ENCODE results near the gene MIGA1. TPM values are rescaled to one million over a fixed set of nuclear protein-coding genes. Genes with fewer than 3 reads are reported as not detected.

The MIGA1 gene
- total and polyA plus RNA-seq, 2 of the 4 experiments (the other 2 are of a cell fraction), result 5.7 to 16.3 TPM

GRCh38 chr1:77768006-77768405, 11.4 kb upstream of the MIGA1 start:
- H2BK20ac ChIP-seq (ENCODE audit: low read depth, low read length), result no peak overlapping the region
- CTCF ChIA-PET, result interaction anchor here (0.6 to 1.7 kb wide), 3 partner anchors 9 to 77 kb away, joined by 3 to 4 read pairs (median 4); no protein-coding TSS in a partner anchor
- no peaks in the 10 kb centered on the region for H3K4me1 ChIP-seq (ENCODE audit: control insufficient read depth, insufficient read depth, low read length)
- no peak overlapping the region for H2BK5ac ChIP-seq (ENCODE audit: low read depth, low read length, poor library complexity, severe bottlenecking)
- no peak overlapping the region for H3K14ac ChIP-seq (replicated peaks; ENCODE audit: low read depth, low read length)
- no peaks in the 10 kb centered on the region for H3K79me1 ChIP-seq (ENCODE audit: low read depth in 1 of 2, low read length in 2 of 2)
- no peak overlapping the region for H2AK9ac ChIP-seq (replicated peaks; ENCODE audit: low read depth, low read length, poor library complexity)
- ATAC-seq (ENCODE audit: low read depth) (no peak), DNase-seq (no peak)
- 0 out of 2 replicates have a peak, but pooled peaks cover 2% of the 10 kb centered on the region for H3K9me1 ChIP-seq (ENCODE audit: insufficient read depth, low read length)
- in situ Hi-C loops (cut with MboI; ENCODE audit: low sequenced_read_pairs) (no loop called here), dilution Hi-C loops (cut with HindIII; ENCODE audit: low sequenced_read_pairs, unreplicated experiment) (no loop called here), intact Hi-C loops (cut with micrococcal nuclease) (no loop called here)
- H4K8ac ChIP-seq (ENCODE audit: low read depth in 2 of 2, low read length in 2 of 2), result no peak overlapping the region
- H3K18ac ChIP-seq (ENCODE audit: low read depth, low read length), result no peak overlapping the region
- H4K20me1 ChIP-seq (ENCODE audit: insufficient read depth, low read length), result no peaks in the 10 kb centered on the region
- H3K9ac ChIP-seq (ENCODE audit: low read depth, low read length), result no peak overlapping the region
- no peaks in the 10 kb centered on the region for H3K36me3 ChIP-seq (ENCODE audit: control insufficient read depth, insufficient read depth, low read length)
- H3K27ac ChIP-seq (ENCODE audit: insufficient read depth, low read length), result no peak overlapping the region
- POLR2A ChIA-PET (ENCODE audit: unreplicated experiment), result no interaction called here
- H3K9me3 ChIP-seq (ENCODE audit: control insufficient read depth, insufficient read depth, low read length), result no peaks in the 10 kb centered on the region
- no peak overlapping the region for H3K4me3 ChIP-seq (ENCODE audit: insufficient read depth, low read depth, low read length)
- H4K91ac ChIP-seq (ENCODE audit: insufficient read depth, low read depth, low read length), result no peak overlapping the region
- no peak overlapping the region for H2AFZ ChIP-seq (replicated peaks; ENCODE audit: low read length, poor library complexity)
- no peak overlapping the region for H2BK120ac ChIP-seq (ENCODE audit: low read depth, low read length)
- TF ChIP-seq CTCF (conservative IDR thresholded peaks at IDR 0.05; ENCODE audit: low read depth, low read length) (no peak), ELK1 (IDR thresholded peaks at IDR 0.05; ENCODE audit: borderline replicate concordance, low read depth, low read length) (no peak), USF2 (IDR thresholded peaks at IDR 0.05; ENCODE audit: low read depth, low read length) (no peak), CHD1 (IDR thresholded peaks at IDR 0.05; ENCODE audit: low read depth, low read length) (no peak), SMC3 (IDR thresholded peaks at IDR 0.05; ENCODE audit: low read depth, low read length) (no peak), POLR2A (IDR thresholded peaks at IDR 0.05; ENCODE audit: low read depth, low read length) (no peak), MAFK (IDR thresholded peaks at IDR 0.05; ENCODE audit: low read depth, low read length) (no peak), RCOR1 (IDR thresholded peaks at IDR 0.05; ENCODE audit: insufficient replicate concordance, low read length) (no peak), RAD21 (IDR thresholded peaks at IDR 0.05; ENCODE audit: low read length) (no peak), MAZ (IDR thresholded peaks at IDR 0.05; ENCODE audit: borderline replicate concordance, low read depth, low read length) (no peak), RFX5 (IDR thresholded peaks at IDR 0.05; ENCODE audit: low read depth, low read length) (no peak)
- H3K4me2 ChIP-seq (ENCODE audit: low read depth, low read length), result no peak overlapping the region
- no peak overlapping the region for H3K4ac ChIP-seq (ENCODE audit: low read depth, low read length)
- H2AK5ac ChIP-seq (ENCODE audit: low read depth, low read length), result no peak overlapping the region
- BruUV-seq (replicated peaks), result no TSS peak
- H3K56ac ChIP-seq (ENCODE audit: extremely low read depth, insufficient read depth, low read length), result no peak overlapping the region
- H2BK15ac ChIP-seq (ENCODE audit: low read depth, low read length), result no peak overlapping the region
- H3K27me3 ChIP-seq (ENCODE audit: control insufficient read depth, insufficient read depth, low read length), result no peaks in the 10 kb centered on the region
- H4K5ac ChIP-seq (ENCODE audit: low read depth, low read length), result no peak overlapping the region
- H3K23ac ChIP-seq (ENCODE audit: low read depth, low read length), result no peak overlapping the region
- no CpG with 5 or more reads among the region's 4 CpGs for WGBS, 2 experiments (ENCODE audit: extremely low coverage in 2 of 2, insufficient read length in 1 of 2)

Measured in IMR-90 (cell line).